ENCODE measurements around the gene COLGALT1.

DNA sequence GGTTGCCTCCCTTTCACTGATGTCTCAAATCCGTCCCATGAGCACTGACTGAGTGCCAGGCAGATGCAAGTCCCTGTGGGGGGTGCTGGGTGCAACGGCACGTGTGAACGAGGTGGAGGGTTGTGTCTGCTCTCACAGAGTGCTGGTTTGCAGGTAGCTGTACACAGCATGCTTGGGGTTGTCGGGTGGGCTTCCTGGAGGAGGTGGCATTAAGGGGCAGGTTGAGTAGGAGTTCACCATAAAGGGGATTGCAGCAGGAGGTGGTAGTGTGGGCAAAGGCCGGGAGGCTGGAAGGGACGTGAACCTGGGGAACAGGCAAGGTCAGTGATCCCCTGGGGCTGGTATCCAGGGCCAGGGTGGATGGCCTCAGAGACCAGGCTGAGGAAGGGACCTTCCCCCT lies 17.2 kb downstream of the COLGALT1 start:
- TF ChIP-seq, protein P1, sequence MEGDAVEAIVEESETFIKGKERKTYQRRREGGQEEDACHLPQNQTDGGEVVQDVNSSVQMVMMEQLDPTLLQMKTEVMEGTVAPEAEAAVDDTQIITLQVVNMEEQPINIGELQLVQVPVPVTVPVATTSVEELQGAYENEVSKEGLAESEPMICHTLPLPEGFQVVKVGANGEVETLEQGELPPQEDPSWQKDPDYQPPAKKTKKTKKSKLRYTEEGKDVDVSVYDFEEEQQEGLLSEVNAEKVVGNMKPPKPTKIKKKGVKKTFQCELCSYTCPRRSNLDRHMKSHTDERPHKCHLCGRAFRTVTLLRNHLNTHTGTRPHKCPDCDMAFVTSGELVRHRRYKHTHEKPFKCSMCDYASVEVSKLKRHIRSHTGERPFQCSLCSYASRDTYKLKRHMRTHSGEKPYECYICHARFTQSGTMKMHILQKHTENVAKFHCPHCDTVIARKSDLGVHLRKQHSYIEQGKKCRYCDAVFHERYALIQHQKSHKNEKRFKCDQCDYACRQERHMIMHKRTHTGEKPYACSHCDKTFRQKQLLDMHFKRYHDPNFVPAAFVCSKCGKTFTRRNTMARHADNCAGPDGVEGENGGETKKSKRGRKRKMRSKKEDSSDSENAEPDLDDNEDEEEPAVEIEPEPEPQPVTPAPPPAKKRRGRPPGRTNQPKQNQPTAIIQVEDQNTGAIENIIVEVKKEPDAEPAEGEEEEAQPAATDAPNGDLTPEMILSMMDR (IDR thresholded peaks at IDR 0.05): no peak
- no peak for TF ChIP-seq EP300 (IDR thresholded peaks at IDR 0.05)
- no peak for TF ChIP-seq POLR2A (IDR thresholded peaks at IDR 0.05)
